ENCODE results near the gene IQCE.
"Not testable (repeated sequence)": the region's sequence is repeated elsewhere in the genome, so short reads cannot be mapped to it uniquely, and the experiment has no call there.

IQCE gene

GRCh38 chr7:2601907-2602306, 43.1 kb downstream of the IQCE start:
- no peak for ATAC-seq
- no peak for DNase-seq

GRCh38 chr7:2602406-2603043, 43.7 kb downstream of the IQCE start:
- ATAC-seq: no peak
- DNase-seq: no peak

GRCh38 chr7:2603044-2603965, 44.5 kb downstream of the IQCE start:
- DNase-seq: no peak
- no peak for ATAC-seq

- no peak for DNase-seq
- no peak for ATAC-seq
These were observed 45.9 kb downstream of the IQCE start for GRCh38 chr7:2604608-2605174.

- ATAC-seq: no peak
- no peak for DNase-seq
These were observed 47.1 kb downstream of the IQCE start for GRCh38 chr7:2605608-2606538.

GRCh38 chr7:2606539-2606936, 47.8 kb downstream of the IQCE start:
- DNase-seq (no peak), ATAC-seq (no peak)

- ATAC-seq (no peak), DNase-seq (no peak)
These were observed 48.5 kb downstream of the IQCE start for GRCh38 chr7:2607122-2607922.

- DNase-seq: no peak
These were observed 49.4 kb downstream of the IQCE start for GRCh38 chr7:2607923-2608904.

GRCh38 chr7:2608921-2609411, 50.2 kb downstream of the IQCE start:
- DNase-seq (peak; percentile 40), ATAC-seq (peak; percentile 47)

More at GRCh38 chr7:2607923-2608904, 49.4 kb downstream of the IQCE start:
- ATAC-seq: no peak

- not testable (repeated sequence) for ATAC-seq, DNase-seq
These were observed 50.9 kb downstream of the IQCE start for GRCh38 chr7:2609646-2610045.

GRCh38 chr7:2610466-2610865, 51.7 kb downstream of the IQCE start:
- DNase-seq: no peak
- no peak for ATAC-seq

GRCh38 chr7:2610898-2611297, 52.1 kb downstream of the IQCE start:
- DNase-seq (no peak), ATAC-seq (no peak)

GRCh38 chr7:2611401-2611800, 52.6 kb downstream of the IQCE start:
- no peak for DNase-seq

GRCh38 chr7:2611922-2612321, 53.1 kb downstream of the IQCE start:
- no peak for ATAC-seq
- DNase-seq: no peak

More at GRCh38 chr7:2611401-2611800, 52.6 kb downstream of the IQCE start:
- ATAC-seq: no peak

GRCh38 chr7:2612445-2613097, 53.8 kb downstream of the IQCE start:
- ATAC-seq (no peak), DNase-seq (no peak)

- DNase-seq (no peak), ATAC-seq (no peak)
These were observed 54.5 kb downstream of the IQCE start for GRCh38 chr7:2613098-2613930.

GRCh38 chr7:2613931-2614600, 55.3 kb downstream of the IQCE start:
- ATAC-seq (no peak), DNase-seq (no peak)

Measured in stimulated activated naive CD8-positive, alpha-beta T cell treated with anti-CD3 and anti-CD28 coated beads, Interleukin-15, Interleukin-2, amounts not matched to agents 100 U/mL and 50 U/mL, for 24 hours (primary cell).